HFFc6 (cell line): ENCODE data around the gene ARL4D. TPM values are rescaled to one million over a fixed set of nuclear protein-coding genes. Genes with fewer than 3 reads are reported as not detected.

Experiments used
- DNase-seq: peaks from one replicate; pipeline ENCODE4 v3.0.0-alpha.2; 2018
- H3K27ac Mint-ChIP-seq: 2 replicates; pipeline ENCODE4 v1.8.0; 2020; ENCODE audit warnings: mild to moderate bottlenecking, mixed read lengths
- H3K27me3 Mint-ChIP-seq: 2 replicates; pipeline ENCODE4 v1.8.0; 2021; ENCODE audit warnings: mild to moderate bottlenecking, moderate library complexity, mixed read lengths; ENCODE audit not compliant: insufficient read depth
- H3K36me3 Mint-ChIP-seq: 2 replicates; pipeline ENCODE4 v1.8.0; 2021; ENCODE audit warnings: low read depth, mixed read lengths
- H3K4me1 Mint-ChIP-seq: 2 replicates; pipeline ENCODE4 v1.8.0; 2020; ENCODE audit warnings: low read depth, mixed read lengths
- H3K4me3 Mint-ChIP-seq: 2 replicates; pipeline ENCODE4 v1.8.0; 2020; ENCODE audit warnings: mild to moderate bottlenecking, moderate library complexity, mixed read lengths
- H3K9me3 Mint-ChIP-seq: 2 replicates; pipeline ENCODE4 v1.8.0; 2020; ENCODE audit warnings: mild to moderate bottlenecking, mixed read lengths
- CTCF ChIP-seq: fragments of 200-600 bp; sonication (generic); IDR thresholded peaks from 2 replicates; pipeline ENCODE4 v1.5.0; 2021; ENCODE audit warnings: antibody characterized with exemption, mild to moderate bottlenecking
- total RNA-seq, 6 experiments: library from RNA; stranded (reverse); fragmentation: NEBNext Ultra II Directional; extraction: Animal tissue kit (Norgen Biotek cat#: 25700); gene quantifications; 2 replicates in 1 of 6; 3 replicates in 5 of 6; pipeline ENCODE4 v1.2.3, GENCODE V29; 2021

The ARL4D gene
- total RNA-seq, 6 experiments from 2014 or later, result 24.9 to 27.5 (median 26.3) TPM

GRCh38 chr17:43353393-43353792 is 45.4 kb upstream of the ARL4D start:
- Mint-ChIP-seq H3K9me3 (peaks cover 20% of the 10 kb centered on the region), H3K4me1 (peaks cover 36% of the 10 kb centered on the region), H3K36me3 (peaks cover 11% of the 10 kb centered on the region), H3K27me3 (peaks cover 2% of the 10 kb centered on the region), H3K27ac (no peak overlapping the region), H3K4me3 (no peak overlapping the region)
- no peak for TF ChIP-seq CTCF
- DNase-seq, result no peak

GRCh38 chr17:43354371-43354770 is 44.4 kb upstream of the ARL4D start:
- no peak overlapping the region for H3K4me3 Mint-ChIP-seq
- H3K4me1 Mint-ChIP-seq, result peaks cover 41% of the 10 kb centered on the region
- H3K36me3 Mint-ChIP-seq, result peaks cover 5% of the 10 kb centered on the region; the same call in 1 of the 2 replicates
- no peak for TF ChIP-seq CTCF
- no peak for DNase-seq
- H3K9me3 Mint-ChIP-seq, result peaks cover 13% of the 10 kb centered on the region
- H3K27ac Mint-ChIP-seq, result no peak overlapping the region
- peaks cover 2% of the 10 kb centered on the region for H3K27me3 Mint-ChIP-seq

- Mint-ChIP-seq H3K4me3 (peak overlapping the region; percentile 41), H3K9me3 (peaks cover 5% of the 10 kb centered on the region; the same call in 1 of the 2 replicates), H3K4me1 (peaks cover 46% of the 10 kb centered on the region), H3K27ac (peak overlapping the region; percentile 76), H3K27me3 (peaks cover 11% of the 10 kb centered on the region), H3K36me3 (no peaks in the 10 kb centered on the region)
- TF ChIP-seq CTCF, result no peak
- no peak for DNase-seq
These were observed 42.3 kb upstream of the ARL4D start for GRCh38 chr17:43356450-43356849.

GRCh38 chr17:43356999-43357398 is 41.8 kb upstream of the ARL4D start:
- Mint-ChIP-seq H3K27ac (peak overlapping the region; percentile 76), H3K36me3 (no peaks in the 10 kb centered on the region), H3K27me3 (peaks cover 11% of the 10 kb centered on the region), H3K9me3 (peaks cover 6% of the 10 kb centered on the region; the same call in 1 of the 2 replicates), H3K4me1 (peaks cover 46% of the 10 kb centered on the region), H3K4me3 (peak overlapping the region; percentile 41)
- DNase-seq, result peak; percentile 96
- no peak for TF ChIP-seq CTCF

GRCh38 chr17:43359469-43360110 is 39.2 kb upstream of the ARL4D start:
- peak; percentile 14 for DNase-seq
- Mint-ChIP-seq H3K36me3 (no peaks in the 10 kb centered on the region), H3K4me3 (peak overlapping the region; percentile 88), H3K27ac (peak overlapping the region; percentile 100), H3K9me3 (peaks cover 6% of the 10 kb centered on the region; the same call in 1 of the 2 replicates), H3K27me3 (peaks cover 11% of the 10 kb centered on the region), H3K4me1 (peaks cover 42% of the 10 kb centered on the region)
- no peak for TF ChIP-seq CTCF
